Activated CD4-positive, CD25-positive, alpha-beta regulatory T cell (primary cell): Measurements from ENCODE around the gene CRELD2.

Experiments
- DNase-seq, 4 experiments: peaks; one replicate each; lab custom pipeline; 2025; lab: John Stamatoyannopoulos, UW

CRELD2 gene

GRCh38 chr22:49956914-49957825 lies 38.7 kb downstream of the CRELD2 start:
- DNase-seq: no peak

GRCh38 chr22:49957826-49958365 lies 39.5 kb downstream of the CRELD2 start:
- no peak for DNase-seq

GRCh38 chr22:49958366-49958921 lies 40.0 kb downstream of the CRELD2 start:
- DNase-seq: no peak

GRCh38 chr22:49958931-49959781 lies 40.7 kb downstream of the CRELD2 start:
- DNase-seq: no peak

GRCh38 chr22:49959782-49960158 lies 41.3 kb downstream of the CRELD2 start:
- no peak for DNase-seq

- DNase-seq: peak; percentile 76 to 89 (median 82)
These were observed 41.9 kb downstream of the CRELD2 start, which contains the start of gene PIM3 for GRCh38 chr22:49960159-49961004. Gene PIM3 (plus strand): TSS chr22:49960772. CDS start chr22:49960948, 176 bp downstream.

GRCh38 chr22:49961005-49961600 lies 42.7 kb downstream of the CRELD2 start:
- DNase-seq: no peak

- no peak for DNase-seq
These were observed 43.2 kb downstream of the CRELD2 start for GRCh38 chr22:49961601-49962011.

- DNase-seq: peak; percentile 60 to 82 (median 72)
These were observed 43.7 kb downstream of the CRELD2 start for GRCh38 chr22:49962012-49962750.

GRCh38 chr22:49962751-49963646 lies 44.6 kb downstream of the CRELD2 start:
- DNase-seq: no peak

- DNase-seq: no peak
These were observed 45.2 kb downstream of the CRELD2 start for GRCh38 chr22:49963647-49964026.

- DNase-seq: no peak
These were observed 46.0 kb downstream of the CRELD2 start for GRCh38 chr22:49964136-49965090.

GRCh38 chr22:49965091-49966040 lies 46.9 kb downstream of the CRELD2 start:
- no peak for DNase-seq

GRCh38 chr22:49966041-49966773 lies 47.8 kb downstream of the CRELD2 start:
- no peak for DNase-seq

GRCh38 chr22:49966774-49967705 lies 48.6 kb downstream of the CRELD2 start:
- no peak for DNase-seq
